HG03064 (cell line): Measurements from ENCODE around the gene MTMR2.

Source experiments
- ATAC-seq: cut with Tn5 transposase; IDR thresholded peaks from one replicate; pipeline ENCODE4 v1.9.1; 2021; ENCODE audit warnings: low read depth; ENCODE audit not compliant: unreplicated experiment

The MTMR2 gene

GRCh38 chr11:95918720-95919119 is 5.2 kb downstream of the MTMR2 start:
- no peak for ATAC-seq

- ATAC-seq, result no peak
Measured at GRCh38 chr11:95918056-95918455, 5.9 kb downstream of the MTMR2 start.

- ATAC-seq, result no peak
Measured at GRCh38 chr11:95917193-95918036, 6.5 kb downstream of the MTMR2 start.

GRCh38 chr11:95916049-95916448 is 7.9 kb downstream of the MTMR2 start:
- ATAC-seq, result no peak

GRCh38 chr11:95915051-95915450 is 8.9 kb downstream of the MTMR2 start:
- no peak for ATAC-seq

- ATAC-seq, result no peak
Measured at GRCh38 chr11:95913830-95914615, 9.9 kb downstream of the MTMR2 start.

- ATAC-seq, result no peak
Measured at GRCh38 chr11:95912902-95913560, 10.9 kb downstream of the MTMR2 start.

GRCh38 chr11:95911369-95911759 is 12.5 kb downstream of the MTMR2 start:
- ATAC-seq, result no peak

- no peak for ATAC-seq
Measured at GRCh38 chr11:95910638-95911368, 13.1 kb downstream of the MTMR2 start.

GRCh38 chr11:95908826-95909225 is 15.1 kb downstream of the MTMR2 start:
- no peak for ATAC-seq

GRCh38 chr11:95907476-95907875 is 16.4 kb downstream of the MTMR2 start:
- no peak for ATAC-seq

- no peak for ATAC-seq
Measured at GRCh38 chr11:95904009-95904650, 19.8 kb downstream of the MTMR2 start.

GRCh38 chr11:95898782-95899181 is 25.1 kb downstream of the MTMR2 start:
- no peak for ATAC-seq

GRCh38 chr11:95897731-95898130 is 26.2 kb downstream of the MTMR2 start:
- ATAC-seq, result no peak

- ATAC-seq, result no peak
Measured at GRCh38 chr11:95895815-95896214, 28.1 kb downstream of the MTMR2 start.

GRCh38 chr11:95892892-95893570 is 30.9 kb downstream of the MTMR2 start:
- no peak for ATAC-seq

GRCh38 chr11:95892492-95892891 is 31.4 kb downstream of the MTMR2 start:
- no peak for ATAC-seq

- peak; percentile 47 for ATAC-seq
Measured at GRCh38 chr11:95891423-95892170, 32.3 kb downstream of the MTMR2 start.

GRCh38 chr11:95888852-95889251 is 35.1 kb downstream of the MTMR2 start:
- no peak for ATAC-seq
